ENCODE results near the gene ZNF142. TPM values are rescaled to one million over a fixed set of nuclear protein-coding genes. Genes with fewer than 3 reads are reported as not detected.
A peak's percentile ranks its signal among the peaks of the same experiment; 100 is the strongest.
"Not testable (repeated sequence)": the region's sequence is repeated elsewhere in the genome, so short reads cannot be mapped to it uniquely, and the experiment has no call there.

ZNF142 gene, protein sequence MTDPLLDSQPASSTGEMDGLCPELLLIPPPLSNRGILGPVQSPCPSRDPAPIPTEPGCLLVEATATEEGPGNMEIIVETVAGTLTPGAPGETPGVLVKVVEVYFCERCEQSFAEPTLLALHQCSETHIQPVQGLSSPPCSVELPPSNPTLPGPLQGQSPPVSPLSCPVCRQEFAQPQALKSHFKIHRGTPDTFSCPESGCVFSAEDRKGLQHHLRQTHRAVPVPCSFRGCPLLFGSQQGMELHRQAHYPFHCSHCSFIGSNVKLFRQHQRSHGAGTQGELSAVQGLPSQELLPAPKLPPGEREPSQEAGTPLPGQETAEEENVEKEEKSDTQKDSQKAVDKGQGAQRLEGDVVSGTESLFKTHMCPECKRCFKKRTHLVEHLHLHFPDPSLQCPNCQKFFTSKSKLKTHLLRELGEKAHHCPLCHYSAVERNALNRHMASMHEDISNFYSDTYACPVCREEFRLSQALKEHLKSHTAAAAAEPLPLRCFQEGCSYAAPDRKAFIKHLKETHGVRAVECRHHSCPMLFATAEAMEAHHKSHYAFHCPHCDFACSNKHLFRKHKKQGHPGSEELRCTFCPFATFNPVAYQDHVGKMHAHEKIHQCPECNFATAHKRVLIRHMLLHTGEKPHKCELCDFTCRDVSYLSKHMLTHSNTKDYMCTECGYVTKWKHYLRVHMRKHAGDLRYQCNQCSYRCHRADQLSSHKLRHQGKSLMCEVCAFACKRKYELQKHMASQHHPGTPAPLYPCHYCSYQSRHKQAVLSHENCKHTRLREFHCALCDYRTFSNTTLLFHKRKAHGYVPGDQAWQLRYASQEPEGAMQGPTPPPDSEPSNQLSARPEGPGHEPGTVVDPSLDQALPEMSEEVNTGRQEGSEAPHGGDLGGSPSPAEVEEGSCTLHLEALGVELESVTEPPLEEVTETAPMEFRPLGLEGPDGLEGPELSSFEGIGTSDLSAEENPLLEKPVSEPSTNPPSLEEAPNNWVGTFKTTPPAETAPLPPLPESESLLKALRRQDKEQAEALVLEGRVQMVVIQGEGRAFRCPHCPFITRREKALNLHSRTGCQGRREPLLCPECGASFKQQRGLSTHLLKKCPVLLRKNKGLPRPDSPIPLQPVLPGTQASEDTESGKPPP (N-terminal part only)
- total RNA-seq: 10 to 100 TPM; 48.6 TPM

GRCh38 chr2:218659258-218659987, at the start of gene ZNF142, which contains the start of gene BCS1L:
TSS of gene ZNF142 (minus strand) at chr2:218659623. CDS start at chr2:218656429, 3,194 bp downstream.
TSS of gene BCS1L (plus strand) at chr2:218659683. CDS start at chr2:218660988, 1,305 bp downstream.
- ATAC-seq (ENCODE audit: low read depth): peak; percentile 94
- peak; percentile 91 for DNase-seq
- H3K27me3 Mint-ChIP-seq: no peaks in the 10 kb centered on the region
- peaks cover 9% of the 10 kb centered on the region for H3K36me3 Mint-ChIP-seq
- peak within 1 kb of the TSS; percentile 98 for H3K4me3 Mint-ChIP-seq
- H3K4me1 Mint-ChIP-seq: peaks cover 28% of the 10 kb centered on the region
- H3K27ac Mint-ChIP-seq: peak within 1 kb of the TSS; percentile 96
- POLR2A ChIA-PET: interaction anchor here (0.6 to 5.1 kb wide), 15 partner anchors 9 to 627 kb away, joined by 3 to 53 read pairs (median 3); partner anchors contain the start of genes RNF25, STK36 and TTLL4
- H3K9me3 Mint-ChIP-seq: no peaks in the 10 kb centered on the region

- Mint-ChIP-seq H3K9me3 (no peaks in the 10 kb centered on the region), H3K27me3 (peaks cover 10% of the 10 kb centered on the region), H3K4me3 (no peak overlapping the region), H3K36me3 (no peaks in the 10 kb centered on the region), H3K4me1 (peaks cover 17% of the 10 kb centered on the region), H3K27ac (no peak overlapping the region)
- DNase-seq: no peak
- ATAC-seq (ENCODE audit: low read depth): no peak
- POLR2A ChIA-PET: interaction anchor here (0.6 to 1.2 kb wide), 3 partner anchors 38 to 48 kb away, joined by 3 to 8 read pairs (median 3); partner anchors contain the start of genes BCS1L and ZNF142
Measured at GRCh38 chr2:218708086-218708485, 48.7 kb upstream of the ZNF142 start.

DNA sequence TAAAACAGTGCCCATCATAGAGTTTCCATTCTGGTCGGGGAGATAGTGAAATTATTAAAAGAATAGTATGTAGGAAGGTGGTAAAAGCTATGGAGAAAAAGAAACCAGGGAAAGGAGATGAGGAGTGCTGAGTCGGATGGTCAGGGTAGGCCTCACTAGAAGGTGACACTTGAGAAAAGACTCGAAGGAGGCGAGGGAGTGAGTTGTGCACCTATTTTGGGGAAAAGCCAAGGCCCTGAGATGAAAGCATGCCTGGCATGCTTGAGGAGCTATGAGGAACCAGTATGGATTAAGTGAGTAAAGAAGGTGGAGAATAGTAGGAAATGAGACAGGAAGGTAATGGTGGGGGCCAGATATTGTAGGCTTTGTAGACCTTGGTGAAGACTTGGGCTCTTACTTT, 43.9 kb upstream of the ZNF142 start:
- ATAC-seq (ENCODE audit: low read depth): no peak
- Mint-ChIP-seq H3K4me1 (peaks cover 7% of the 10 kb centered on the region), H3K9me3 (no peaks in the 10 kb centered on the region), H3K4me3 (no peak overlapping the region), H3K36me3 (no peaks in the 10 kb centered on the region), H3K27ac (no peak overlapping the region), H3K27me3 (peaks cover 10% of the 10 kb centered on the region)
- no peak for DNase-seq
- POLR2A ChIA-PET: no interaction called here

DNA sequence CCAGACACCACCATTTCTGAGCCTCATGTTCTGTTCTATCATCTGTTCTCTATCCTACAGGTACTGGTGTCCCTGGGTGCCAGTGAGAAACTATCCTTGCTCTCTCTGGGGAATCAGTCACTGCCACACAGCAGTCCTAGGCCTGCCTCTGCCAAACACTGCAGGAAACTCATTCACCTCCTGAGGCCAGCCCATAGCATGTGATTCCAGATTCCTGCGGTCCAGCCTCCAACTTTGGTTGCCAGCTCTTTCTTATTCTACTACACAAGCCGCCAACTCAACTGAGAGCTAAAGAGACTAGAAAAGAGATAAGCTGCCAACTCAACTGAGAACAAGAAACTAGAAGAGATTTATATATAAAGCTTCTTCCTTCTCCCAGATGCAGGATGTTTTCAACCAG, 42.4 kb upstream of the ZNF142 start:
- Mint-ChIP-seq H3K4me1 (no peaks in the 10 kb centered on the region), H3K27me3 (peaks cover 6% of the 10 kb centered on the region), H3K4me3 (no peak overlapping the region), H3K9me3 (no peaks in the 10 kb centered on the region), H3K27ac (no peak overlapping the region), H3K36me3 (peaks cover 2% of the 10 kb centered on the region)
- ATAC-seq (ENCODE audit: low read depth): no peak
- POLR2A ChIA-PET: no interaction called here
- no peak for DNase-seq

DNA sequence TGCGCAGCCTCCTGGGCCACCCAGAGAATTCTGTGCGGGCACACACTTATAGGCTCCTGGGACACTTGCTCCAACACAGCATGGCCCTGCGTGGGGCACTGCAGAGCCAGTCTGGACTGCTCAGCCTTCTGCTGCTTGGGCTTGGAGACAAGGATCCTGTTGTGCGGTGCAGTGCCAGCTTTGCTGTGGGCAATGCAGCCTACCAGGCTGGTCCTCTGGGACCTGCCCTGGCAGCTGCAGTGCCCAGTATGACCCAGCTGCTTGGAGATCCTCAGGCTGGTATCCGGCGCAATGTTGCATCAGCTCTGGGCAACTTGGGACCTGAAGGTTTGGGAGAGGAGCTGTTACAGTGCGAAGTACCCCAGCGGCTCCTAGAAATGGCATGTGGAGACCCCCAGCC, 39.5 kb upstream of the ZNF142 start:
- no peak overlapping the region for H3K27ac Mint-ChIP-seq
- no peaks in the 10 kb centered on the region for H3K27me3 Mint-ChIP-seq
- no peak overlapping the region for H3K4me3 Mint-ChIP-seq
- H3K9me3 Mint-ChIP-seq: no peaks in the 10 kb centered on the region
- no peak for DNase-seq
- H3K4me1 Mint-ChIP-seq: no peaks in the 10 kb centered on the region
- POLR2A ChIA-PET: no interaction called here
- H3K36me3 Mint-ChIP-seq: peaks cover 2% of the 10 kb centered on the region
- no peak for ATAC-seq (ENCODE audit: low read depth)

- no peaks in the 10 kb centered on the region for H3K4me1 Mint-ChIP-seq
- H3K36me3 Mint-ChIP-seq: peaks cover 4% of the 10 kb centered on the region
- no peak overlapping the region for H3K27ac Mint-ChIP-seq
- DNase-seq (no peak), ATAC-seq (ENCODE audit: low read depth) (no peak)
- POLR2A ChIA-PET: no interaction called here
- no peaks in the 10 kb centered on the region for H3K27me3 Mint-ChIP-seq
- no peaks in the 10 kb centered on the region for H3K9me3 Mint-ChIP-seq
- no peak overlapping the region for H3K4me3 Mint-ChIP-seq
Measured at GRCh38 chr2:218694405-218695145, 35.2 kb upstream of the ZNF142 start.

GRCh38 chr2:218691234-218691633, 31.8 kb upstream of the ZNF142 start:
- Mint-ChIP-seq H3K4me3 (no peak overlapping the region), H3K27me3 (no peaks in the 10 kb centered on the region), H3K36me3 (peaks cover 2% of the 10 kb centered on the region), H3K27ac (no peak overlapping the region), H3K9me3 (no peaks in the 10 kb centered on the region), H3K4me1 (peaks cover 2% of the 10 kb centered on the region)
- POLR2A ChIA-PET: no interaction called here
- DNase-seq (no peak), ATAC-seq (ENCODE audit: low read depth) (no peak)

- ATAC-seq (ENCODE audit: low read depth): peak; percentile 90
- H3K27ac Mint-ChIP-seq, H3K36me3 Mint-ChIP-seq, H3K27me3 Mint-ChIP-seq, DNase-seq, H3K4me1 Mint-ChIP-seq, H3K9me3 Mint-ChIP-seq, H3K4me3 Mint-ChIP-seq: not testable (repeated sequence)
- POLR2A ChIA-PET: interaction anchor here (1.3 kb wide), 1 partner anchor 29 kb away, joined by 4 read pairs; no protein-coding TSS in a partner anchor
Measured at GRCh38 chr2:218687400-218688060, 28.1 kb upstream of the ZNF142 start.

DNA sequence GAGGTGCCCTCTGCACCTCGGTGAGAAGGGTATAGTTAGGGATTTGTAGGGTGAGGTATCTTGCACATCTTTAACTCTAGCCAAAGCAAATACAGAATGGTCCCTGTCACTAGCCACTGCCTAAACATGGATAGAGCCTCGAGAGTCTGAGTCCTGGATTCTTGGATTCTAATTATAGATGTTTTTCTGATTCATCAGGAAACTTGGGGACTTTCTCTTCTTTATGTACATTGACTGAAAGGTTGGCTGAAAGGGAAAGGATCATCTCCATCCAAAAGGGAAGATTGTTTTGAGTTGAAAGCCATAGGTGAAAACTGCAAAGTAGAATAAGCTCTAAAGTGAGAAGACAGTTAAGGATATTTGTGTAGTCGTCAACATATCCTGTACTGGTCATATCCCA, 20.6 kb upstream of the ZNF142 start:
- Mint-ChIP-seq H3K4me3 (no peak overlapping the region), H3K4me1 (no peaks in the 10 kb centered on the region), H3K36me3 (no peaks in the 10 kb centered on the region), H3K27ac (no peak overlapping the region), H3K27me3 (no peaks in the 10 kb centered on the region), H3K9me3 (no peaks in the 10 kb centered on the region)
- ATAC-seq (ENCODE audit: low read depth): no peak
- POLR2A ChIA-PET: interaction anchor here (0.6 kb wide), 1 partner anchor 85 kb away, joined by 5 read pairs; no protein-coding TSS in a partner anchor
- no peak for DNase-seq

GRCh38 chr2:218679119-218679518, 19.7 kb upstream of the ZNF142 start:
- POLR2A ChIA-PET: no interaction called here

GRCh38 chr2:218671654-218672566, 12.5 kb upstream of the ZNF142 start, which contains the start of the genes RNF25 and STK36:
TSS of gene RNF25 (minus strand) at chr2:218672002. CDS start at chr2:218671970, 32 bp downstream.
TSS of gene STK36 (plus strand) at chr2:218672086. CDS start at chr2:218672830, 744 bp downstream.
- Mint-ChIP-seq H3K4me1 (peaks cover 15% of the 10 kb centered on the region), H3K27me3 (no peaks in the 10 kb centered on the region), H3K9me3 (no peaks in the 10 kb centered on the region), H3K36me3 (no peaks in the 10 kb centered on the region), H3K27ac (peak within 1 kb of the TSS; percentile 91), H3K4me3 (peak within 1 kb of the TSS; percentile 97)
- POLR2A ChIA-PET: interaction anchor here (0.5 to 3.9 kb wide), 6 partner anchors 12 to 382 kb away, joined by 3 to 53 read pairs (median 4); partner anchors contain the start of genes BCS1L, TTLL4 and ZNF142
- peak; percentile 79 for DNase-seq
- peak; percentile 93 for ATAC-seq (ENCODE audit: low read depth)

More at GRCh38 chr2:218679119-218679518, 19.7 kb upstream of the ZNF142 start:
- Mint-ChIP-seq H3K9me3 (no peaks in the 10 kb centered on the region), H3K4me1 (no peaks in the 10 kb centered on the region), H3K36me3 (no peaks in the 10 kb centered on the region), H3K4me3 (no peak overlapping the region), H3K27ac (no peak overlapping the region), H3K27me3 (no peaks in the 10 kb centered on the region)
- ATAC-seq (ENCODE audit: low read depth): no peak
- no peak for DNase-seq

Measured in activated naive CD8-positive, alpha-beta T cell treated with anti-CD3 and anti-CD28 coated beads, Interleukin-2, amount 10 ng/mL, durations not matched to agents 7 days and 5 days (primary cell).